IMR-90 (cell line): ENCODE measurements around the gene ARHGAP12.

Source experiments
- FOS ChIP-seq: fragments of 150-350 bp; IDR thresholded peaks from 2 replicates; pipeline ENCODE4 v1.6.1; 2016; ENCODE audit warnings: low read depth, low read length
- POLR2A ChIP-seq: IDR thresholded peaks from 2 replicates; pipeline ENCODE4 v1.6.1; 2012; ENCODE audit warnings: mild to moderate bottlenecking, low read depth, low read length
- RAD21 ChIP-seq: IDR thresholded peaks from 2 replicates; pipeline ENCODE4 v1.6.1; 2012; ENCODE audit warnings: low read length, improper control_type of control experiment
- RCOR1 ChIP-seq: IDR thresholded peaks from 2 replicates; pipeline ENCODE4 v1.6.1; 2012; ENCODE audit warnings: mild to moderate bottlenecking, low read length, improper control_type of control experiment; ENCODE audit not compliant: insufficient replicate concordance
- SMC3 ChIP-seq: fragments of 150-350 bp; IDR thresholded peaks from 2 replicates; pipeline ENCODE4 v1.6.1; 2016; ENCODE audit warnings: low read depth, mild to moderate bottlenecking, antibody characterized with exemption, low read length, moderate library complexity
- TF ChIP-seq, protein P1 (sequence below): conservative IDR thresholded peaks from 2 replicates; pipeline ENCODE4 v1.5.1; 2012; ENCODE audit warnings: mild to moderate bottlenecking, low read depth, low read length, improper control_type of control experiment
- TF ChIP-seq, protein P2 (sequence below): fragments of 150-350 bp; IDR thresholded peaks from 2 replicates; pipeline ENCODE4 v1.6.1; 2017; ENCODE audit warnings: mild to moderate bottlenecking, antibody characterized with exemption, low read length, low read depth
- TF ChIP-seq, protein P3 (sequence below): fragments of 150-350 bp; IDR thresholded peaks from 2 replicates; pipeline ENCODE4 v1.6.1; 2016; ENCODE audit warnings: low read depth, mild to moderate bottlenecking, low read length, moderate library complexity, borderline replicate concordance

DNA sequence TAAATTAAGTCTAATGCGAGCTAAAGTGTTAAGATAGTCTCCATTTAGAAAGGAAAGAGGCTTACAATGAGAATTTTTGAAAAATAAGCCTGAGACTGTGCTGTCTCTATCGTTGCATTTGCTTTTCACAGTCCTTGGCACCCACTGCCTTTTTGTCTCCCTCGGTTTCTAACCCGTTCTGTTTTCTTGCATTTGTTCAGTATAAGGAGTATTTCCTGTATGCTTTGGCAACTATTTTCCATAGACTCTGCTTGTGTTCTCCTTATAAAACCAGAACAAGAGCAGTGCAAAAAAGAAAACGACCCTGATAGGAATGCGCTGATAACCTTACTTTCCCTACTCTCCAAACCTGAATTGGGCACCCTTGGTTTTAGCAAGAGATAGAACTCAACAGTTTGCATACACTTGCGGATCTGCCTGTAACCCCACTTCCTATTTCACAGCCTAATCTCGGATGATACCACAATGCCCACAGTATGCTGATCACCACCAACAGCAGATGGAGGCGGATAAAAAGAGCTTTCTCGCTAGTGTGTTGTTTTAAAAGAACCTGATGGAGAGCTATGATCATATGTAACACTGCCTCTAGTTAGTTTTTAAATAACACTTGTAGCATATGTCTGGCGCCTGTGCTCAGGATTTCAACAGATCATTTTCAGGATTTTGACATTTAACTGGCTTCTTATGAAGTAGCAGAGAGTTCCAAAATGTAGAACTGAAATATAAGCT is 1.6 kb upstream of the ARHGAP12 start:
- TF ChIP-seq, protein P1, sequence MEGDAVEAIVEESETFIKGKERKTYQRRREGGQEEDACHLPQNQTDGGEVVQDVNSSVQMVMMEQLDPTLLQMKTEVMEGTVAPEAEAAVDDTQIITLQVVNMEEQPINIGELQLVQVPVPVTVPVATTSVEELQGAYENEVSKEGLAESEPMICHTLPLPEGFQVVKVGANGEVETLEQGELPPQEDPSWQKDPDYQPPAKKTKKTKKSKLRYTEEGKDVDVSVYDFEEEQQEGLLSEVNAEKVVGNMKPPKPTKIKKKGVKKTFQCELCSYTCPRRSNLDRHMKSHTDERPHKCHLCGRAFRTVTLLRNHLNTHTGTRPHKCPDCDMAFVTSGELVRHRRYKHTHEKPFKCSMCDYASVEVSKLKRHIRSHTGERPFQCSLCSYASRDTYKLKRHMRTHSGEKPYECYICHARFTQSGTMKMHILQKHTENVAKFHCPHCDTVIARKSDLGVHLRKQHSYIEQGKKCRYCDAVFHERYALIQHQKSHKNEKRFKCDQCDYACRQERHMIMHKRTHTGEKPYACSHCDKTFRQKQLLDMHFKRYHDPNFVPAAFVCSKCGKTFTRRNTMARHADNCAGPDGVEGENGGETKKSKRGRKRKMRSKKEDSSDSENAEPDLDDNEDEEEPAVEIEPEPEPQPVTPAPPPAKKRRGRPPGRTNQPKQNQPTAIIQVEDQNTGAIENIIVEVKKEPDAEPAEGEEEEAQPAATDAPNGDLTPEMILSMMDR, result no peak
- no peak for TF ChIP-seq POLR2A
- no peak for TF ChIP-seq FOS
- TF ChIP-seq, protein P2, sequence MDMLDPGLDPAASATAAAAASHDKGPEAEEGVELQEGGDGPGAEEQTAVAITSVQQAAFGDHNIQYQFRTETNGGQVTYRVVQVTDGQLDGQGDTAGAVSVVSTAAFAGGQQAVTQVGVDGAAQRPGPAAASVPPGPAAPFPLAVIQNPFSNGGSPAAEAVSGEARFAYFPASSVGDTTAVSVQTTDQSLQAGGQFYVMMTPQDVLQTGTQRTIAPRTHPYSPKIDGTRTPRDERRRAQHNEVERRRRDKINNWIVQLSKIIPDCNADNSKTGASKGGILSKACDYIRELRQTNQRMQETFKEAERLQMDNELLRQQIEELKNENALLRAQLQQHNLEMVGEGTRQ, result no peak
- no peak for TF ChIP-seq RAD21
- TF ChIP-seq, protein P3, sequence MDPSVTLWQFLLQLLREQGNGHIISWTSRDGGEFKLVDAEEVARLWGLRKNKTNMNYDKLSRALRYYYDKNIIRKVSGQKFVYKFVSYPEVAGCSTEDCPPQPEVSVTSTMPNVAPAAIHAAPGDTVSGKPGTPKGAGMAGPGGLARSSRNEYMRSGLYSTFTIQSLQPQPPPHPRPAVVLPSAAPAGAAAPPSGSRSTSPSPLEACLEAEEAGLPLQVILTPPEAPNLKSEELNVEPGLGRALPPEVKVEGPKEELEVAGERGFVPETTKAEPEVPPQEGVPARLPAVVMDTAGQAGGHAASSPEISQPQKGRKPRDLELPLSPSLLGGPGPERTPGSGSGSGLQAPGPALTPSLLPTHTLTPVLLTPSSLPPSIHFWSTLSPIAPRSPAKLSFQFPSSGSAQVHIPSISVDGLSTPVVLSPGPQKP, result no peak
- no peak for TF ChIP-seq RCOR1
- TF ChIP-seq SMC3, result no peak
